HG02840 (cell line): ENCODE measurements around the gene SLC26A9.
"Not testable (repeated sequence)": the region's sequence is repeated elsewhere in the genome, so short reads cannot be mapped to it uniquely, and the experiment has no call there.

Source experiments
- ATAC-seq: cut with Tn5 transposase; IDR thresholded peaks from one replicate; pipeline ENCODE4 v1.9.1; 2021; ENCODE audit warnings: mild to moderate bottlenecking, moderate library complexity, moderate number of reproducible peaks; ENCODE audit not compliant: unreplicated experiment, low FRiP score

SLC26A9 gene

DNA sequence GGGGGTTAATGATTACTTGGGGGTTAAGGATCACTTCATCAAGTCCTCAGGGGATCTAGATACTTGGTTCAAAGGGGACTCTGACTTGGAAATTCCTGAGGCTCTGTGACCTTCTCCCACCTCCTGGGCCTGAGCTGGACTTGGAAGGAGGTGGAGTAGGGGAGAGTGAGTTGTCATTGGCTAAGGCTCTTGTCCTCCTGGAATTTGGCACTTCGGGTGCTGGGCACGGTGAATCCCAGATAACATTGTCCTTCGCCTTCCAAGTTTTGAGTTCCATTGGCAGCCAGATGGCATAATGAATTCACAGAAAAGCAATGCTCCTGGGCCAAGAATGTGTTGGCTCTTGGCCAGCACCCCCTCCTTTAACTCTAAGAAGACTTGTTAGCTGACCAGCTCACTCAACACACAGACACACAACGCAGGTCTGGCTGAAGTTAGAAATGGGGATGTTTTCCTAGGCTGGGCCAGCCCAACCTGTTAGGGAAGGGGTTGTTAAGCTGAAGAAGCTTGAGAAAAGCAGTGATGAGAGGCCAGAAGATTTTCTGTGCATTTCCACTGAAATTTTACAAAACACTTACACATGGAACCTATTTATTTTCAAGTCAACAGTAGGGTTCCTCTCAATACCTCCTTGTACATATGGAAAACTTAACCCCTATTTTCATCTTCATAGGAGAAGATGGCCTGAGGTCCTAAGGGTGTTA, 29.7 kb downstream of the SLC26A9 start:
- no peak for ATAC-seq

DNA sequence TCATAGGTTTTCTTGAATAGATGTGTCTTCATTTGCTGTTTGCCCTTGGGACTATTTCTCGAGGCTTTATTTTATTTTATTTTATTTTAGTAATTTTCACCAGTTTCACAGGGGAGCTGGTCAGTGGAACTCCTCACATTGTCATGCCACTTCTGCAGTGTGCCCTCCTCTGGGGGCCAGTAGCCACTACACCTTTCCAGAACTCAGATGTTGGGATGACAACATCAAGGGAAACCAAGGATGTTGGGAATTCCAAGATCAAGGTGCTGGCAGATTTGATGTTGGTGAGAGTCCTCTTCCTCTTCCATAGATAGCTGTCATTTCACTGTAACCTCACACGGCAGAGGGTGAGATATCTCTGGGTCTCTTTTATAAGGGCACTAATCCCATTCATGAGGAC, 35.5 kb downstream of the SLC26A9 start:
- no peak for ATAC-seq

DNA sequence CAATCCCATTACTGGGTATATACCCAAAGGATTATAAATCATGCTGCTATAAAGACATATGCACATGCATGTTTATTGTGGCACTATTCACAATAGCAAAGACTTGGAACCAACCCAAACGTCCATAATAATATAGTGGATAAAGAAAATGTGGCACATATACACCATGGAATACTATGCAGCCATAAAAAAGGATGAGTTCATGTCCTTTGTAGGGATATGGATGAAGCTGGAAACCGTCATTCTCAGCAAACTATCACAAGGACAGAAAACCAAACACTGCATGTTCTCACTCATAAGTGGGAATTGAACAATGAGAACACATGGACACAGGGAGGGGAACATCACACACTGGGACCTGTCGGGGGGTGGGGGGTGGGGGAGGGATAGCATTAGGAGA, 38.2 kb downstream of the SLC26A9 start:
- ATAC-seq, result not testable (repeated sequence)

DNA sequence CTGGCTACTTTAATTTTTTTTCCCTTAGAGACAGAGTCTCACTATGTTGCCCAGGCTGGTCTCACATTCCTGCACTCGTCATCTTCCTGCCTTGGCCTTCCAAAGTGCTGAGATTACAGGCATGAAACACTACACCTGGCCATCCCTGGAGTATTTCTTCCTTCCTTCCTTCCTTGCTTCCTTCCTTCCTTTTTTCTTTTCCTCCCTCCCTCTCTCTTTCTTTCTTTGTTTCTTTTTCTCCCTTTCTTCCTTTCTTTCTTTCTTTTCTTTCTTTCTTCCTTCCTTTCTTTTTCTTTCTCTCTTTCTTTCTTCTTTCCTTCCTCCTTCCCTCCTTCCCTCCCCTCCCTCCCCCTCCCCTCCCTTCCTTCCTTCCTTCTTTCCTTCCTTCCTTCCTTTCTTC, 46.9 kb downstream of the SLC26A9 start:
- ATAC-seq, result no peak

DNA sequence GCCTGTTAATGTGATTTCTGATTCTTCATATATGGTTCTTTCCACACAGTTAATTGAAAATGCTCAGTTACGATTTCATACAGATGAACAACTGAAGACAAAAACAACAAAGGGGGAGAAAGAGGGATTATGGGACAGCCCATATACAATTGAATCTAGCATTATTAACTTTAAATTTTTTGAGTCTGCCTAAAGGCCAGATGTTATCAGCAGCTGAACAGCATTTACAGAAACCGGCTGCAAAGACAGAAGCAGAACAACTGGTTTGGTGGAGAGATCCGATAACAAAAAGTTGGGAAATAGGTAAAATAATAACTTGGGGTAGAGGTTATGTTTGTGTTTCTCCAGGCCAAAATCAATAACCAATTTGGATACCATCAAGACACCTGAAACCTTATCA, 49.1 kb downstream of the SLC26A9 start:
- ATAC-seq, result not testable (repeated sequence)

DNA sequence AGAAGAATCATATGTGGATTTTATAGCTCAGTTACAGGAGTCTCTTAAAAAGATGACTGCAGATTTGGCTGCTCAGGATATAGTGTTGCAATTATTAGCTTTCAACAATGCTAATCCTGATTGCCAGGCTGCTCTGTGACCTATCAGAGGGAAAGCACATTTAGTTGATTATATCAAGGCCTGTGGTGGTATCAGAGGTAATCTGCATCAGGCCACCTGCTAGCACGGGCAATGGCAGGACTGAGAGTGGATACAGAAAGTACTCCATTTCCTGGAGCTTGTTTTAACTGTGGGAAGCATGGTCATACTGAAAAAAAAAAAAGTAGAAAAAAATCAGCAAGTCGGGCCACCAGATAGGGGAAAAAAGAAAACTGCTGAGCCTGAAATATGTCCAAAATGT, 51.1 kb downstream of the SLC26A9 start:
- not testable (repeated sequence) for ATAC-seq

DNA sequence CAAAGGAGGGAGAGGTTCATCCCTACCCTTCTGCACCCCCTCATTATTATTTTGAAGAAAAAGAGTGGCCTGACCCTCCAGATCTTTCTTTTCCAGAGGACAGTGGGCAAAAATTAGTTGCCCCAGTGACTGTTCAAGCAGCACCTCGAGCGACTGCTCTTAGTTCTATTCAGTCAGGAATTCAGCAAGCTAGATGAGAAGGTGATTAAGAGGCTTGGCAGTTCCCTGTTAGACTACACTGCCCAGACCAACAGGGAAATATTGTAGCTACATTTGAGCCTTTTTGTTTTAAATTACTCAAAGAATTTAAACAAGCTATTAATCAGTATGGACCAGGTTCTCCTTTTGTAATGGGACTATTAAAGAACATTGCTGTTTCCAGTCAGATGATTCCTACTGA, 51.8 kb downstream of the SLC26A9 start:
- not testable (repeated sequence) for ATAC-seq

DNA sequence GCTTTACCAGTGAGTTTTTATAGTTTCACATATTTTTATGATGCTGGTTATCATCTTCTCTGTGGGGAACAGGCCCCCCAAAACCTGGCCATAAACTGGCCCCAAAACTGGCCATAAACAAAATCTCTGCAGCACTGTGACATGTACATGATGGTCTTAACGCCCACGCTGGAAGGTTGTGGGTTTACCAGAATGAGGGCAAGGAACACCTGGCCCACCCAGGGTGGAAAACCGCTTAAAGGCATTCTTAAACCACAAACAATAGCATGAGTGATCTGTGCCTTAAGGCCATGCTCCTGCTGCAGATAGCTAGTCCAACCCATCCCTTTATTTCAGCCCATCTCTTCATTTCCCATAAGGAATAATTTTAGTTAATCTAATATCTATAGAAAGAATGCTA, 52.6 kb downstream of the SLC26A9 start:
- ATAC-seq, result not testable (repeated sequence)

DNA sequence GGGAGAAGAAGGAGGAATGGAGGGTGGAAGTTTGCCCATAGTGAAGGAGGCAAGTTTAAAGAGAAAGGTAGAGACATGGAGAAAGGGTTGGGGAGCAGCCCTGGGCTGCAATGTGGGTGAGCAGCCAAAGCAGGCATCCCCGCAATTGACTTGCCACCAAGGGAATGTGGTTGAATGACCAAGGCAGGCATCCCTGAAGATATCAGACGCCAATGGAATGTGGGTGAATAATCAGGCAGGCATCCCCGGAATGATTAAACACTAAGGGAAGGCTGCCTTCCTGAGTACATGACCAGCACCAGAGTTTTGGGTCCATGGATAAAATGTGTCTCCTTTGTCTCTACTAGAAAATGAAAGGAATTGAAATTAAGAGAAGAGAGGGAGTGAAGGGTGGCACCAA, 53.5 kb downstream of the SLC26A9 start:
- ATAC-seq, result not testable (repeated sequence)

DNA sequence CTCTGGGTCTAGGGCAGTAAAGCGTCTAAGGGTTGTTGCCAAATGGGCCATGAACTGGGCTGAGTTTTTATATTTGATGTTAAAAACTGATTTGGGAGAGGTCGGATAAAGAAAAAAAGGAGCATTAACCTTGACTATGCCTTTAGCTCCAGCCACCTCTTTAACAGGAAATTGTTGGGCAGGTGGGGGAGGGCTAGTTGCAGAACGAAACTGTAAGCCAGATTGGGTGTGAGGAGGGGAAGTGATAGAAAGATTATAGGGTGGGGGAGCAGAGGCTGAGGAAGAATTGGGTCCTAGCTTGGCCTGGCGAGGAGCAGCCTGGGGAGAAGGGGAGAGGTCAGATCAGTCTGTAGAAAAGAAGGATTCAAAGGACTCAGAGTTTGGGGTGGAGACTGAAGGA, 54.2 kb downstream of the SLC26A9 start:
- not testable (repeated sequence) for ATAC-seq

DNA sequence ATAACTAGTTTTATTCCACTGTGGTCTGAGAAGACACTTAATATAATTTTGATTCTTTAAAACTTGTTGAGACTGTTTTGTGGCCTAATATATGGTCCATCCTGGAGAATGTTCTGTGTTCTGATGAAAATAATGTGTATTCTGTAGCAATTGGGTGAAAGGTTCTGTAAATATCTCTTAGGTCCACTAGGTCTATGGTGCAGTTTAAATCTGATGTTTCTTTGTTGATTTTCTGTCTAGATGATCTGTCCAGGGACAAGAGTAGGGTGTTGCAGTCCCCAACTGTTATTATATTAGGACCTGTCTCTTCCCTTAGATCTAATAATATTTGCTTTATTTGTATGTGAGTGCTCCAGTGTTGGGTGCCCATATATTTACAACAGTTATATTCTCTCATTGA, 59.5 kb downstream of the SLC26A9 start:
- no peak for ATAC-seq

DNA sequence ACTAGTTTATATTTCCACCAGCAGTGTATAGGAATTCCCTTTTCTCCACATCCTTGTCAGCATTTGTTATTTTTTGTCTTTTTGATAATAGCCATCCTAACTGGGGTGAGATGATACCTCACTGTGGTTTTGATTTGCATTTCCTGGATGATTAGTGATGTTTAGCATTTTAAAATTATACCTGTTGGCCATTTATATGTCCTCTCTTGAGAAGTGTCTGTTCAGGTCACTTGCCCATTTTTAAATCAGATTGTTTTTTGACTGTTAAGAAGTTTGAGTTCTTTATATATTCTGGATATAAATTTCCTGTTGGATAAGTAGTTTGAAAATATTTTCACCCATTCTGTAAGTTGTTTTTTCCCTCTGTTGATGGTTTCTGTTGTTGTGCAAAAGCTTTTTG, 62.3 kb downstream of the SLC26A9 start:
- ATAC-seq, result no peak

DNA sequence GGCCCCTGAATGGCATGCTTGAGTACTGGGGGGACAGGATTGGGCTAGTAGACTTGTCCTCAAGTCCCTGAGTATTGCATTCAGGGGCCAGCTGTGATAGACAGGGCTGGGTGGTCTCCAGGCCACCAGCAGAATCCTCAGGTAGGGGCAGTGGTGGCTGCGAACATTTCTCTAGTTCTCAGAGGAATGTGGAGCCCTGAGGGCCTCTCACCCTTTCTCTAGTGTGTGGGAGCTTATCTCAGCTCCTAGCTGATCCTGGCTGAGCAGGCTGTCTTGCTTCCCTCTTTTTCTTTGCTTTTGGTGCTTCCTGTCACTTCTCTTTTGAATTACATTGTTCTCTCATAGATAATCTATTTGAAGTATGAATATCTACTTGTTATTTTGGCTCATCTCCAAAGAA, 63.3 kb downstream of the SLC26A9 start:
- no peak for ATAC-seq

DNA sequence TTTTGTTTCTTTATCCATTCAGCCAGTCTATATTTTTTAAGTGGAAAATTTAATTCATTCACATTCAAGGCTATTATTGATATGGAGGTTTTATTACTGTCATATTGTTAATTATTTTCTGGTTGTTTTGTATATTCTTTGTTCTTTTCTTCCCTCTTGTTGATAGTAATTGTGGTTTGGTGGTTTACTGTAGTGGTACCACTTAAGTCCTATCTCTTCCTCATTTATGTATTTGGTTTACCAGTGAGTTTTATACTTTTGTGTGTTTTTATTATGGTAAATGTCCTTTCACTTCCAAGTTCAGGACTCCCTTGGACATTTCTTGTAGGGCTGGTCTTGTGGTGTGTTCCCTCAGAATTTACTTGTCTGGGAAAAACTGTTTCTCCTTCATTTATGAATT, 65.2 kb downstream of the SLC26A9 start:
- no peak for ATAC-seq

DNA sequence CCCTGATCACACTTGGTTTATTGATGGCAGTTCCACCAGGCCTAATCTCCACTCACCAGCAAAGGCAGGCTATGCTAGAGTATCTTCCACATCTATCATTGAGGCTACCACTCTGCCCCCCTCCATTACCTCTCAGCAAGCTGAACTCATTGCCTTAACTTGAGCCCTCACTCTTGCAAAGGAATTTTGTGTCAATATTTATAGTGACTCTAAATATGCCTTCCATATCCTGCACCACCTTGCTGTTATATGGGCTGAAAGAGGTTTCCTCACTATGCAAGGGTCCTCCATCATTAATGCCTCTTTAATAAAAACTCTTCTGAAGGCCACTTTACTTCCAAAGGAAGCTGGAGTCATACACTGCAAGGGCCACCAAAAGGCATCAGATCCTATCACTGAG, 70.1 kb downstream of the SLC26A9 start:
- ATAC-seq, result not testable (repeated sequence)

DNA sequence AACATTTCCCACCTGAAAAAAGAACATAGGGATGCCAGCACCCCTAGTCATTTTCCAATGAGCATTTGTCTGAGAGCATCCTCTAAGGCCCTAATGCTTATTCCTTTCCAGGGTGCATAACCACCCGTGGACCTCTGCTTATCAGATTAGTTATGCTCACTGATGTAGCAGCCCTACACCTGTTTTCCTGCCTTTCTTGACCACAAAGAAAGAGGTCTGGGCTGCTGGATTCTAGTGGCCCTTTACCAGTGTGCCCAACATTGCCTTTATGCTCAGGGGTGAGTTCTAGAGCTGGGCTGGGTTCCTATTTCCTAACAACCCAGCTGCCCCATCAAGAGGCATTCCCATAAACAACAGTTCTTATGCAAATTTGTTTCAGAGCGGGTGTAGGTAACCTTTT, 73.0 kb downstream of the SLC26A9 start:
- no peak for ATAC-seq
